Measurements from ENCODE around the gene GLB1L2.

- TF ChIP-seq CTCF (IDR thresholded peaks at IDR 0.05; ENCODE audit: low read length) (no peak), EZH2 (IDR thresholded peaks at IDR 0.05; ENCODE audit: borderline replicate concordance, low read length) (no peak)
These were observed 75.6 kb downstream of the GLB1L2 start for GRCh38 chr11:134407321-134407828.
